Mesenchymal stem cell (in vitro differentiated cells and primary cell): ENCODE data around the gene DPH1.
A peak's percentile ranks its signal among the peaks of the same experiment; 100 is the strongest.

ENCODE experiments used
- DNase-seq: peaks from one replicate; pipeline ENCODE4 v3.0.0-alpha.2; 2013
- H2AFZ ChIP-seq: one replicate; pipeline ENCODE4 v1.6.1; 2013; ENCODE audit warnings: low read depth, mild to moderate bottlenecking, control low read depth, inconsistent platforms, low read length, moderate library complexity
- H2AK5ac ChIP-seq: 2 replicates; pipeline ENCODE4 v1.6.1; 2013; ENCODE audit warnings: low read length, moderate library complexity, mild to moderate bottlenecking, inconsistent platforms; ENCODE audit not compliant: severe bottlenecking
- H2BK120ac ChIP-seq: one replicate; pipeline ENCODE4 v1.6.1; 2013; ENCODE audit warnings: low read depth, mild to moderate bottlenecking, inconsistent platforms, low read length, moderate library complexity
- H2BK12ac ChIP-seq, 2 experiments: one replicate each; pipeline ENCODE4 v1.6.1; 2013; ENCODE audit warnings: inconsistent platforms in 2 of 2, low read length in 2 of 2, mild to moderate bottlenecking in 2 of 2, moderate library complexity in 2 of 2, control low read depth in 1 of 2
- H2BK15ac ChIP-seq: one replicate; pipeline ENCODE4 v1.6.1; 2013; ENCODE audit warnings: mild to moderate bottlenecking, low read depth, inconsistent platforms; ENCODE audit not compliant: poor library complexity, severe bottlenecking
- H2BK5ac ChIP-seq: 2 replicates; pipeline ENCODE4 v1.6.1; 2013; ENCODE audit warnings: low read depth, mild to moderate bottlenecking, low read length, control low read depth, inconsistent platforms; ENCODE audit not compliant: poor library complexity, severe bottlenecking
- H3K14ac ChIP-seq, 2 experiments: one replicate each; pipeline ENCODE4 v1.6.1; 2013; ENCODE audit warnings: inconsistent platforms in 2 of 2, low read length in 2 of 2, control low read depth in 1 of 2, mild to moderate bottlenecking in 1 of 2, moderate library complexity in 1 of 2
- H3K18ac ChIP-seq, 2 experiments: one replicate each; pipeline ENCODE4 v1.6.1; 2013; ENCODE audit warnings: inconsistent platforms in 2 of 2, low read length in 2 of 2, control low read depth in 1 of 2, low read depth in 1 of 2, mild to moderate bottlenecking in 1 of 2
- H3K23ac ChIP-seq, 2 experiments: one replicate each; pipeline ENCODE4 v1.6.1; 2013; ENCODE audit warnings: inconsistent platforms in 2 of 2, low read length in 2 of 2, mild to moderate bottlenecking in 2 of 2, moderate library complexity in 2 of 2, control low read depth in 1 of 2
- H3K27ac ChIP-seq: 2 replicates; pipeline ENCODE4 v1.5.1; 2013; ENCODE audit warnings: mild to moderate bottlenecking, moderate library complexity, low read length, control low read depth, inconsistent platforms; ENCODE audit not compliant: poor library complexity, severe bottlenecking
- H3K27me3 ChIP-seq, 2 experiments: 2 replicates each; pipeline versions ENCODE4 v1.6.1 to v1.7.0; 2013; ENCODE audit warnings: low read length in 2 of 2, mild to moderate bottlenecking in 2 of 2, moderate library complexity in 2 of 2, control low read depth in 1 of 2, inconsistent platforms in 1 of 2; ENCODE audit not compliant: control insufficient read depth in 1 of 2, insufficient read depth in 1 of 2
- H3K36me3 ChIP-seq, 2 experiments: 2 replicates each; pipeline versions ENCODE4 v1.6.1 to v1.7.0; 2013; ENCODE audit warnings: low read length in 2 of 2, control low read depth in 1 of 2, inconsistent platforms in 1 of 2, low read depth in 1 of 2, mild to moderate bottlenecking in 1 of 2; ENCODE audit not compliant: insufficient read depth in 2 of 2, control insufficient read depth in 1 of 2
- H3K4ac ChIP-seq, 2 experiments: one replicate each; pipeline ENCODE4 v1.6.1; 2013; ENCODE audit warnings: inconsistent platforms in 2 of 2, low read length in 2 of 2, mild to moderate bottlenecking in 2 of 2, moderate library complexity in 2 of 2, control low read depth in 1 of 2, low read depth in 1 of 2
- H3K4me1 ChIP-seq: 2 replicates; pipeline ENCODE4 v1.6.1; 2013; ENCODE audit warnings: low read depth, low read length, control low read depth; ENCODE audit not compliant: control insufficient read depth, insufficient read depth
- H3K4me2 ChIP-seq: 2 replicates; pipeline ENCODE4 v1.6.1; 2013; ENCODE audit warnings: low read length, mild to moderate bottlenecking, inconsistent platforms; ENCODE audit not compliant: poor library complexity, severe bottlenecking
- H3K4me3 ChIP-seq, 2 experiments: 2 replicates each; pipeline versions ENCODE4 v1.5.1 to v1.7.0; 2013; ENCODE audit warnings: low read length in 2 of 2, mild to moderate bottlenecking in 2 of 2, control low read depth in 1 of 2, low read depth in 1 of 2; ENCODE audit not compliant: insufficient read depth in 1 of 2
- H3K79me1 ChIP-seq: replicated peaks from 2 replicates; pipeline ENCODE4 v1.6.1; 2013; ENCODE audit warnings: mild to moderate bottlenecking, control low read depth, low read length, inconsistent platforms; ENCODE audit not compliant: poor library complexity, severe bottlenecking
- H3K9ac ChIP-seq: 2 replicates; pipeline ENCODE4 v1.7.0; 2013; ENCODE audit warnings: mild to moderate bottlenecking, low read length, moderate library complexity
- H3K9me3 ChIP-seq: 2 replicates; pipeline ENCODE4 v1.7.0; 2013; ENCODE audit warnings: mild to moderate bottlenecking, low read length; ENCODE audit not compliant: control insufficient read depth
- H4K8ac ChIP-seq: one replicate; pipeline ENCODE4 v1.6.1; 2013; ENCODE audit warnings: inconsistent platforms, mild to moderate bottlenecking, low read length, moderate library complexity
- H4K91ac ChIP-seq: one replicate; pipeline ENCODE4 v1.6.1; 2013; ENCODE audit warnings: mild to moderate bottlenecking, low read length, inconsistent platforms
- WGBS: methylation state at CpG from one replicate; pipeline ENCODE4 v1.1.7; 2013; ENCODE audit warnings: mixed read lengths; 5-methylcytosine and 5-hydroxymethylcytosine counted together

DPH1 gene

DNA sequence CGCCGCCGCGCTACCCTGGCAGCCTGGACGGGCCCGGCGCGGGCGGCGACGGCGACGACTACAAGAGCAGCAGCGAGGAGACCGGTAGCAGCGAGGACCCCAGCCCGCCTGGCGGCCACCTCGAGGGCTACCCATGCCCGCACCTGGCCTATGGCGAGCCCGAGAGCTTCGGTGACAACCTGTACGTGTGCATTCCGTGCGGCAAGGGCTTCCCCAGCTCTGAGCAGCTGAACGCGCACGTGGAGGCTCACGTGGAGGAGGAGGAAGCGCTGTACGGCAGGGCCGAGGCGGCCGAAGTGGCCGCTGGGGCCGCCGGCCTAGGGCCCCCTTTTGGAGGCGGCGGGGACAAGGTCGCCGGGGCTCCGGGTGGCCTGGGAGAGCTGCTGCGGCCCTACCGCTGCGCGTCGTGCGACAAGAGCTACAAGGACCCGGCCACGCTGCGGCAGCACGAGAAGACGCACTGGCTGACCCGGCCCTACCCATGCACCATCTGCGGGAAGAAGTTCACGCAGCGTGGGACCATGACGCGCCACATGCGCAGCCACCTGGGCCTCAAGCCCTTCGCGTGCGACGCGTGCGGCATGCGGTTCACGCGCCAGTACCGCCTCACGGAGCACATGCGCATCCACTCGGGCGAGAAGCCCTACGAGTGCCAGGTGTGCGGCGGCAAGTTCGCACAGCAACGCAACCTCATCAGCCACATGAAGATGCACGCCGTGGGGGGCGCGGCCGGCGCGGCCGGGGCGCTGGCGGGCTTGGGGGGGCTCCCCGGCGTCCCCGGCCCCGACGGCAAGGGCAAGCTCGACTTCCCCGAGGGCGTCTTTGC is 28.0 kb downstream of the DPH1 start:
- Histone ChIP-seq H3K23ac (peak overlapping the region in 1 of 2 experiments; percentile 16), H3K27me3 (no peaks in the 10 kb centered on the region), H3K4me1 (peaks cover 44% of the 10 kb centered on the region), H3K4ac (peak overlapping the region; percentile 19 to 80), H3K18ac (peak overlapping the region; percentile 40 to 67), H3K27ac (no peak overlapping the region), H4K8ac (peak overlapping the region; percentile 90), H2BK5ac (no peak overlapping the region), H2BK12ac (peak overlapping the region; percentile 56 to 89), H3K79me1 (peaks cover 10% of the 10 kb centered on the region), H3K36me3 (peaks cover 25 to 55% of the 10 kb centered on the region in 2 experiments), H2BK15ac (no peak overlapping the region), H3K14ac (peak overlapping the region in 1 of 2 experiments; percentile 68), H3K4me3 (peak overlapping the region in 1 of 2 experiments; percentile 70), H3K4me2 (no peak overlapping the region), H2AFZ (no peak overlapping the region), H2BK120ac (peak overlapping the region; percentile 99), H3K9ac (peak overlapping the region; percentile 93), H3K9me3 (no peaks in the 10 kb centered on the region), H4K91ac (peak overlapping the region; percentile 90), H2AK5ac (no peak overlapping the region)
- DNase-seq, result peak; percentile 30
- 77% methylated on average over 95 of the region's 98 CpGs for WGBS

DNA sequence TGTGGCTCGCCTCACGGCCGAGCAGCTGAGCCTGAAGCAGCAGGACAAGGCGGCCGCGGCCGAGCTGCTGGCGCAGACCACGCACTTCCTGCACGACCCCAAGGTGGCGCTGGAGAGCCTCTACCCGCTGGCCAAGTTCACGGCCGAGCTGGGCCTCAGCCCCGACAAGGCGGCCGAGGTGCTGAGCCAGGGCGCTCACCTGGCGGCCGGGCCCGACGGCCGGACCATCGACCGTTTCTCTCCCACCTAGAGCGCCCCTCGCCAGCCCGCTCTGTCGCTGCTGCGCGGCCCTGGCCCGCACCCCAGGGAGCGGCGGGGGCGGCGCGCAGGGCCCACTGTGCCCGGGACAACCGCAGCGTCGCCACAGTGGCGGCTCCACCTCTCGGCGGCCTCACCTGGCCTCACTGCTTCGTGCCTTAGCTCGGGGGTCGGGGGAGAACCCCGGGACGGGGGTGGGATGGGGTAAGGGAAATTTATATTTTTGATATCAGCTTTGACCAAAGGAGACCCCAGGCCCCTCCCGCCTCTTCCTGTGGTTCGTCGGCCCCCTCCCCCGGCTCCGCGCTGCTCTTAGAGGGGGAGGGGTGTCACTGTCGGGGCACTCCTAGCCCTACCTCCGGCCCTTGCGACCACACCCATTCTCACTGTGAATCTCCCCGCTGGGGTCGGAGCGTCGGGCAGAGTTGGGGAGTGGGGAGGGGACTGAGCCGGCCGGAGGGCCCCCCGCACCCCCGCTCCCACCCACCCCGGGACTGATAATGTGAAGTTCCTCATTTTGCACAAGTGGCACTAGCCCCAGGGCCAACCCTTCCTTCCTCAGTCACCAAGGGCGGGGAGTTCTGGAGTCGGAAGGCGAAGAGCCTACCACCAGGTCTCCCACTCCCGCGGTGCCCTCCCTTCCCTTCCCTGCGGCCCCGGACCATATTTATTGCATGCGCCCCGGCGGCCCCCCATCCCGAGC is 28.9 kb downstream of the DPH1 start:
- peak; percentile 48 for DNase-seq
- Histone ChIP-seq H3K9me3 (no peaks in the 10 kb centered on the region), H2BK15ac (peak overlapping the region; percentile 58), H2AFZ (no peak overlapping the region), H3K27ac (no peak overlapping the region), H2BK120ac (peak overlapping the region; percentile 77), H3K4me1 (peaks cover 44% of the 10 kb centered on the region), H2AK5ac (no peak overlapping the region), H2BK5ac (no peak overlapping the region), H4K8ac (peak overlapping the region; percentile 90), H3K27me3 (no peaks in the 10 kb centered on the region), H2BK12ac (peak overlapping the region in 1 of 2 experiments; percentile 54), H3K79me1 (peaks cover 13% of the 10 kb centered on the region), H3K4me3 (peak overlapping the region in 1 of 2 experiments; percentile 70), H3K4me2 (no peak overlapping the region), H4K91ac (peak overlapping the region; percentile 90), H3K4ac (peak overlapping the region in 1 of 2 experiments; percentile 9), H3K14ac (no peak overlapping the region), H3K23ac (no peak overlapping the region), H3K36me3 (peaks cover 33 to 61% of the 10 kb centered on the region in 2 experiments), H3K18ac (peak overlapping the region; percentile 67 to 83), H3K9ac (peak overlapping the region; percentile 93)
- 60% methylated on average over 58 of the region's 78 CpGs for WGBS

DNA sequence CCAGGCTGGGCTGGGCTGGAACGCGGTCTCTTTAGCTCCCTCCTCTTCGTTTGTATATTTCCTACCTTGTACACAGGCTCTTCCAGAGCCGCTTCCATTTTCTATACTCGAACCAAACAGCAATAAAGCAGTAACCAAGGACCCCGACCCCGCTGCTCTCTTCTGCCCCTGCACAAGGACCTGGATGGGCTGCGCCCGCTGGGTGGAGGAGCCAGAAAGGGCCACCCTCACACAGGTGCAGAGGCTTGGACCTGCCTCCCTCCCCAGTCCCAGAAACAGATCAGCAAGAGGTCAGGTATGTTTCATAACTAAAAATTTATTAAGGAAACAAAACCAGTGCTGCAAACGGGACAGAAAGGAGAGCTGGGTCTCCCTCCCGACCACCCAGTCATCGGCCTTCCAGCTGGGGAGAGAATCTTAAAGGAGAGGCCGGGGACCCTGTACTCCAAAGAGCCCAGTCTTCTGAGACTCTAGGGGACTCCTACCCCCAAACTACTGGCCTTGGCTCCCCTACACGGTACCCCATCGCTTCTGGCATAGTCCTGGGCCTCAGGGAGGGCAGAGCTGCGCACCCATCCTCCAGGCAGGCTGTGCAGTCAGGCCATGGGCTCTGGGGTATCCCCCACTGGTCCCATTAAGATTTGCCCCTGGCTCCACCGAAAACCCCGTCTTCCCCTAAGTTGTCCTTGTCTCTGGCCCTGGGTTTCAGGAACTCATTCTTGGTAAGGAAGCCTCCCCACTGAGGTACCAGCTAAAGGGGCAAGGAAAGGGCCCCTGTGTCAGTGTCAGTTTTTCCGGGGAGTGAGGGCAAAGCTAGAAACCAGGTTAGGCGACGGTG is 29.8 kb downstream of the DPH1 start:
- no peaks in the 10 kb centered on the region for H3K27me3 ChIP-seq
- no peak overlapping the region for H2AFZ ChIP-seq
- H3K36me3 ChIP-seq, result peaks cover 40 to 69% of the 10 kb centered on the region in 2 experiments
- peak overlapping the region; percentile 27 to 68 for H3K18ac ChIP-seq
- H3K27ac ChIP-seq, result no peak overlapping the region
- DNase-seq, result no peak
- peaks cover 43% of the 10 kb centered on the region for H3K4me1 ChIP-seq
- no peak overlapping the region for H2BK15ac ChIP-seq
- H4K91ac ChIP-seq, result peak overlapping the region; percentile 74
- H3K4me3 ChIP-seq, result peak overlapping the region in 1 of 2 experiments; percentile 44
- H3K9me3 ChIP-seq, result no peaks in the 10 kb centered on the region
- no peak overlapping the region for H3K14ac ChIP-seq
- H3K4me2 ChIP-seq, result no peak overlapping the region
- H2AK5ac ChIP-seq, result peak overlapping the region; percentile 20
- H3K79me1 ChIP-seq, result peaks cover 17% of the 10 kb centered on the region
- H3K9ac ChIP-seq, result peak overlapping the region; percentile 93
- H2BK120ac ChIP-seq, result peak overlapping the region; percentile 77
- peak overlapping the region in 1 of 2 experiments; percentile 66 for H2BK12ac ChIP-seq
- H2BK5ac ChIP-seq, result no peak overlapping the region
- H3K23ac ChIP-seq, result no peak overlapping the region
- H3K4ac ChIP-seq, result no peak overlapping the region
- peak overlapping the region; percentile 53 for H4K8ac ChIP-seq
- 86% methylated on average over 21 of the region's 21 CpGs for WGBS
